WERI-Rb-1 (cell line): Measurements from ENCODE around the gene HIPK2.

Source experiments
- DNase-seq: peaks from one replicate; pipeline ENCODE4 v3.0.0-alpha.2; 2020
- H3K27ac ChIP-seq: fragments of 250-450 bp; sonication (Bioruptor Pico); 2 replicates; pipeline ENCODE4 v1.5.1; 2020; ENCODE audit warnings: mild to moderate bottlenecking, moderate library complexity
- H3K27me3 ChIP-seq: fragments of 250-450 bp; sonication (Bioruptor Pico); 2 replicates; pipeline ENCODE4 v1.5.1; 2021; ENCODE audit warnings: mild to moderate bottlenecking, low read depth, moderate library complexity; ENCODE audit not compliant: insufficient read depth, severe bottlenecking
- H3K36me3 ChIP-seq: fragments of 250-450 bp; sonication (Bioruptor Pico); 2 replicates; pipeline ENCODE4 v1.5.1; 2020; ENCODE audit warnings: mild to moderate bottlenecking, moderate library complexity
- H3K4me3 ChIP-seq: 2 replicates; pipeline ENCODE4 v1.5.1; 2011; ENCODE audit warnings: low read depth, mild to moderate bottlenecking, control low read depth, low read length
- H3K9me3 ChIP-seq: fragments of 250-450 bp; sonication (Bioruptor Pico); 2 replicates; pipeline ENCODE4 v1.5.1; 2021; ENCODE audit warnings: mild to moderate bottlenecking, moderate library complexity; ENCODE audit not compliant: severe bottlenecking
- TF ChIP-seq, protein P1 (sequence below): IDR thresholded peaks from 2 replicates; pipeline ENCODE4 v1.5.1; 2011; ENCODE audit warnings: low read depth, mild to moderate bottlenecking, control low read depth, inconsistent platforms, low read length

HIPK2 gene

DNA sequence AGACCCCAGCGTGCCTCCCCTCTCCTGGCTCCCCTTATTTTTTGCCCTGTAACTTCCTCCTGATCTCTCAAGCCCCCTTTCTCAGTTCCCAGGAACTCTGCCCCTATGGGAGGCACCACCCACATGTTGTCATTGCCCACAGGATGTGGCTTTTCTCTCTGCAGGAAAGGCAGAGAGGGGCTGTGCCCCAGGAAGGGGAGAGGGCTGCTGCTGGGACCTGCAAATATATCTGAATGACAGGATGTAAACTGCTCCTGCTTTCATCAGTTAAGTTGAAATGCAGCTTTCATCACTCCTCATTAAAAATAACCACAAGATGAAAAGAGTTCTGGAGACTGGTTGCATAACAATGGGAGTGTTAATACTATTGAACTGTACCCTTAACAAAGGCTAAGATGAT is 151.0 kb downstream of the HIPK2 start:
- Histone ChIP-seq H3K27ac (no peak overlapping the region), H3K36me3 (peaks cover 80% of the 10 kb centered on the region)
- no peak for DNase-seq

DNA sequence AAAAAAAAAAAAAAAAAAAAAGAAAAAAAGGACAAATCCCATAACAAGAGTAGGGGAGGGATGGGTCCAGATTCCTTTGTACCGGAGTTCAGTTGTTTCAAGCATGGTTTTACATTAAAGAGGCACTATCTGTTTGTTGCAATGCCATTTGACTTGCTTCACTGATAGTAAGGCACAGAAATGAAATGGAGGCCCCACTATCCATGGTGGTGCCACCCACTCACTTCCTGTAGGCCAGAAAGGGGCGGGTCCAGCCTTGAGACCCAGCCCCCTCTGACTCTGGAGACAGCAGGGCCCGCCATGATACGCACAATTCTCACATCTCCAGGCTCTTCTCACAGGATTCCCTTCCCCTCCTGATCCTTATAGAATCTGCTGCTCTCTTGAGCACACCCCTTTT is 154.3 kb downstream of the HIPK2 start:
- TF ChIP-seq, protein P1, sequence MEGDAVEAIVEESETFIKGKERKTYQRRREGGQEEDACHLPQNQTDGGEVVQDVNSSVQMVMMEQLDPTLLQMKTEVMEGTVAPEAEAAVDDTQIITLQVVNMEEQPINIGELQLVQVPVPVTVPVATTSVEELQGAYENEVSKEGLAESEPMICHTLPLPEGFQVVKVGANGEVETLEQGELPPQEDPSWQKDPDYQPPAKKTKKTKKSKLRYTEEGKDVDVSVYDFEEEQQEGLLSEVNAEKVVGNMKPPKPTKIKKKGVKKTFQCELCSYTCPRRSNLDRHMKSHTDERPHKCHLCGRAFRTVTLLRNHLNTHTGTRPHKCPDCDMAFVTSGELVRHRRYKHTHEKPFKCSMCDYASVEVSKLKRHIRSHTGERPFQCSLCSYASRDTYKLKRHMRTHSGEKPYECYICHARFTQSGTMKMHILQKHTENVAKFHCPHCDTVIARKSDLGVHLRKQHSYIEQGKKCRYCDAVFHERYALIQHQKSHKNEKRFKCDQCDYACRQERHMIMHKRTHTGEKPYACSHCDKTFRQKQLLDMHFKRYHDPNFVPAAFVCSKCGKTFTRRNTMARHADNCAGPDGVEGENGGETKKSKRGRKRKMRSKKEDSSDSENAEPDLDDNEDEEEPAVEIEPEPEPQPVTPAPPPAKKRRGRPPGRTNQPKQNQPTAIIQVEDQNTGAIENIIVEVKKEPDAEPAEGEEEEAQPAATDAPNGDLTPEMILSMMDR: no peak
- H3K4me3 ChIP-seq: no peak overlapping the region
- no peak overlapping the region for H3K27ac ChIP-seq
- H3K36me3 ChIP-seq: peaks cover 63% of the 10 kb centered on the region
- no peaks in the 10 kb centered on the region for H3K27me3 ChIP-seq
- H3K9me3 ChIP-seq: no peaks in the 10 kb centered on the region
- no peak for DNase-seq

More for the DNA sequence above, 151.0 kb downstream of the HIPK2 start:
- H3K9me3 ChIP-seq: no peaks in the 10 kb centered on the region
- H3K27me3 ChIP-seq: no peaks in the 10 kb centered on the region
- TF ChIP-seq, protein P1: no peak
- no peak overlapping the region for H3K4me3 ChIP-seq

DNA sequence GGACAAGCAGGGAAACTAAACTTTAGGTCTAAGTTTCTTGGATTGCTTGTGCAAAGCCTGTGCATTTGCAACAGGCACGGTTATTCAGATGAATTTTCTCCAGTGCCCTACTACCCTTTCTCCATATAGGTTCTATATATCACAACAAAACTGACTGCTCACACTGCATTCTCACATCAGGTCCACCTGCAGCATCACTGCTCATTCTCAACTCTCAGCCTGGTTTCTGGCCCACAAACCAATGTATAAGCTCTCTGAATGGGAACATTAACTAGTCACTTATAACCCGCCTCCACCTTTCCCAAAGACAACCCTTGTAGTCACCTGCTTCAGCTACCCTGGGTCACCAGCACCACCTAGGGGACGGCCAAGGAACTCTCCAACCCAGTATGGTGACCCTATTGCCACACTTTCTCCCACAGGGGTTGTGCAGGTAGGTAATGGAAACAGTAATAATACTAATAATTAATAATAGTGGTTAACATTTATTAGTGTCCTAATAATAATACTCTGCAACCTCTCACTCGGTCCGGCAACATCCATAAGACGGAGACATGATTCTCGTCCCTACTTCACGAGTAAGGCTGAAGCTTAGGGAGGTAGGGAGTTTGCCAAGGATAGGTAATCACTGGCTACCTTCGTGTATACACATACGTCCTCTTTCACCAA is 157.0 kb downstream of the HIPK2 start:
- no peak overlapping the region for H3K4me3 ChIP-seq
- H3K9me3 ChIP-seq: no peaks in the 10 kb centered on the region
- peaks cover 62% of the 10 kb centered on the region for H3K36me3 ChIP-seq
- no peaks in the 10 kb centered on the region for H3K27me3 ChIP-seq
- H3K27ac ChIP-seq: no peak overlapping the region
- DNase-seq: peak; percentile 64
- TF ChIP-seq, protein P1: peak; percentile 71

DNA sequence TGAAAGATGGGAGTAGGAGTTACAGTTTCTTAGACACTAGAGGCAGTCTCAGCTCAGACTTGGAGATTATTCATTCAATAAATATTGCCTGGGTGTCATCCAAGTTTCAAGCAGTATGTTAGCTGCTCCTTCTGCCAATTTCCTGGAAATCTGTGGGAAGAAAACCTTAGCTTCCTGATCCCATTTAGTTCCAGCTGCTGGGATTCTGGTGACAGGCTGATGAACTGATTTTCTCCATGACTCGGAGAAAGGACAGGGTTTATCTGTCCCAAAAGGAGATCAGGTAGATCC is 158.5 kb downstream of the HIPK2 start:
- TF ChIP-seq, protein P1: no peak
- Histone ChIP-seq H3K9me3 (no peaks in the 10 kb centered on the region), H3K27ac (no peak overlapping the region), H3K4me3 (no peak overlapping the region), H3K27me3 (no peaks in the 10 kb centered on the region), H3K36me3 (peaks cover 56% of the 10 kb centered on the region)
- DNase-seq: no peak

- TF ChIP-seq, protein P1: peak; percentile 46
- H3K36me3 ChIP-seq: peaks cover 59% of the 10 kb centered on the region
- no peak overlapping the region for H3K27ac ChIP-seq
- peak; percentile 38 for DNase-seq
- no peak overlapping the region for H3K4me3 ChIP-seq
- no peaks in the 10 kb centered on the region for H3K27me3 ChIP-seq
- H3K9me3 ChIP-seq: no peaks in the 10 kb centered on the region
Measured at GRCh38 chr7:139618482-139619366, 159.1 kb downstream of the HIPK2 start.
